ENCODE measurements around the gene ATP1A2. TPM values are rescaled to one million over a fixed set of nuclear protein-coding genes. Genes with fewer than 3 reads are reported as not detected.

Gene ATP1A2
- total RNA-seq, 1 experiment from 2014 or later, result 23.2 TPM

DNA sequence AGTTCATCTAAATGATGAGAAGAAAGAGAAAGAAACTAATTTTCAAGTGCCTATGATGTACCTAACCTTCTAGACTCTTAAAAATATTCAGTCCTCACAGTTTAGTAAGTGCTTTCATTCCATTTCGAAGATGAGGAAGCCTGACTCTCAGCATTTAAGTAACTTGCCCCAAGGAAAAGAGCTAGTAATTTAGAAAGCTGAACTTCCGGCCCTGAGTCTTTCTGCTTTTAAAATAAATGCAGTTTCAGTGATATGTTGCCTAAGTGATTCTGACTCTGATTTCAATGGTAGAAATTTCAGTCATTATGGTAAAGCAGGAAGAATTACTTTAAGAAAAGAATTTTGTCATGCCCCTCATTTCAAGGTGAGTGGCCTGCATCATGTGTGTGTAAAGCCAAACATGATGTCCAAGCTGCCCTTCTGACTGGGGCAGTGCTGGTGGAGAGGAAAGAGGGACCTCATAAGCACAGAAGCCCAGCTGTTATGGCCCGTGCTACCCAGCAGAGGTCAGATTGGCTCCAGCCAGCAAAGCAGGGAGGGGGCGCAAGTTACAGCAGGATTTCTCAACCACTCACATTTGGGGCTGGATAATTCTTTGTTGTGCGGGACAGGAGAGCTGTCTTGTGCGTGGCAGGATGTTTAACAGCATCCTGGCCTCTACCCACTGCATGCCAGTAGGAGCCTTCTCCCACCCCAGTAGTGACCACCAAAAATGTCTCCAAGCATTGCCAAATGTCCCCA lies 46.6 kb downstream of the ATP1A2 start:
- Mint-ChIP-seq H3K9me3 (no peaks in the 10 kb centered on the region), H3K27ac (no peak overlapping the region), H3K4me1 (peaks cover 20% of the 10 kb centered on the region), H3K27me3 (ENCODE audit: low read depth) (peaks cover 14% of the 10 kb centered on the region), H3K36me3 (no peaks in the 10 kb centered on the region), H3K4me3 (no peak overlapping the region)
- ChIA-PET POLR2A (interaction anchor here (0.8 kb wide), 2 partner anchors 11 to 31 kb away, joined by 4 to 5 read pairs; no protein-coding TSS in a partner anchor), CTCF (interaction anchor here (0.5 to 3.1 kb wide), 43 partner anchors 9 to 315 kb away, joined by 3 to 64 read pairs (median 6); partner anchors contain the start of genes ATP1A4, CASQ1, DCAF8 and IGSF8)
- peak; percentile 78 for DNase-seq (ENCODE audit: low spot score)
- no peak for TF ChIP-seq ELF4 (CRISPR knock-in tag; IDR thresholded peaks at IDR 0.05; ENCODE audit: low read depth)
- TF ChIP-seq CBFB (CRISPR knock-in tag; IDR thresholded peaks at IDR 0.05; ENCODE audit: low read depth), result no peak
- TF ChIP-seq, protein P1, sequence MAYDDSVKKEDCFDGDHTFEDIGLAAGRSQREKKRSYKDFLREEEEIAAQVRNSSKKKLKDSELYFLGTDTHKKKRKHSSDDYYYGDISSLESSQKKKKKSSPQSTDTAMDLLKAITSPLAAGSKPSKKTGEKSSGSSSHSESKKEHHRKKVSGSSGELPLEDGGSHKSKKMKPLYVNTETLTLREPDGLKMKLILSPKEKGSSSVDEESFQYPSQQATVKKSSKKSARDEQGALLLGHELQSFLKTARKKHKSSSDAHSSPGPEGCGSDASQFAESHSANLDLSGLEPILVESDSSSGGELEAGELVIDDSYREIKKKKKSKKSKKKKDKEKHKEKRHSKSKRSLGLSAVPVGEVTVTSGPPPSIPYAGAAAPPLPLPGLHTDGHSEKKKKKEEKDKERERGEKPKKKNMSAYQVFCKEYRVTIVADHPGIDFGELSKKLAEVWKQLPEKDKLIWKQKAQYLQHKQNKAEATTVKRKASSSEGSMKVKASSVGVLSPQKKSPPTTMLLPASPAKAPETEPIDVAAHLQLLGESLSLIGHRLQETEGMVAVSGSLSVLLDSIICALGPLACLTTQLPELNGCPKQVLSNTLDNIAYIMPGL (CRISPR knock-in tag; IDR thresholded peaks at IDR 0.05), result 0 out of 2 replicates have a peak, but pooled peaks have one; percentile 31
- TF ChIP-seq, protein P2, sequence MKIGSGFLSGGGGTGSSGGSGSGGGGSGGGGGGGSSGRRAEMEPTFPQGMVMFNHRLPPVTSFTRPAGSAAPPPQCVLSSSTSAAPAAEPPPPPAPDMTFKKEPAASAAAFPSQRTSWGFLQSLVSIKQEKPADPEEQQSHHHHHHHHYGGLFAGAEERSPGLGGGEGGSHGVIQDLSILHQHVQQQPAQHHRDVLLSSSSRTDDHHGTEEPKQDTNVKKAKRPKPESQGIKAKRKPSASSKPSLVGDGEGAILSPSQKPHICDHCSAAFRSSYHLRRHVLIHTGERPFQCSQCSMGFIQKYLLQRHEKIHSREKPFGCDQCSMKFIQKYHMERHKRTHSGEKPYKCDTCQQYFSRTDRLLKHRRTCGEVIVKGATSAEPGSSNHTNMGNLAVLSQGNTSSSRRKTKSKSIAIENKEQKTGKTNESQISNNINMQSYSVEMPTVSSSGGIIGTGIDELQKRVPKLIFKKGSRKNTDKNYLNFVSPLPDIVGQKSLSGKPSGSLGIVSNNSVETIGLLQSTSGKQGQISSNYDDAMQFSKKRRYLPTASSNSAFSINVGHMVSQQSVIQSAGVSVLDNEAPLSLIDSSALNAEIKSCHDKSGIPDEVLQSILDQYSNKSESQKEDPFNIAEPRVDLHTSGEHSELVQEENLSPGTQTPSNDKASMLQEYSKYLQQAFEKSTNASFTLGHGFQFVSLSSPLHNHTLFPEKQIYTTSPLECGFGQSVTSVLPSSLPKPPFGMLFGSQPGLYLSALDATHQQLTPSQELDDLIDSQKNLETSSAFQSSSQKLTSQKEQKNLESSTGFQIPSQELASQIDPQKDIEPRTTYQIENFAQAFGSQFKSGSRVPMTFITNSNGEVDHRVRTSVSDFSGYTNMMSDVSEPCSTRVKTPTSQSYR (CRISPR knock-in tag; IDR thresholded peaks at IDR 0.05), result 0 out of 2 replicates have a peak, but pooled peaks have one; percentile 48
- TF ChIP-seq, protein P3, sequence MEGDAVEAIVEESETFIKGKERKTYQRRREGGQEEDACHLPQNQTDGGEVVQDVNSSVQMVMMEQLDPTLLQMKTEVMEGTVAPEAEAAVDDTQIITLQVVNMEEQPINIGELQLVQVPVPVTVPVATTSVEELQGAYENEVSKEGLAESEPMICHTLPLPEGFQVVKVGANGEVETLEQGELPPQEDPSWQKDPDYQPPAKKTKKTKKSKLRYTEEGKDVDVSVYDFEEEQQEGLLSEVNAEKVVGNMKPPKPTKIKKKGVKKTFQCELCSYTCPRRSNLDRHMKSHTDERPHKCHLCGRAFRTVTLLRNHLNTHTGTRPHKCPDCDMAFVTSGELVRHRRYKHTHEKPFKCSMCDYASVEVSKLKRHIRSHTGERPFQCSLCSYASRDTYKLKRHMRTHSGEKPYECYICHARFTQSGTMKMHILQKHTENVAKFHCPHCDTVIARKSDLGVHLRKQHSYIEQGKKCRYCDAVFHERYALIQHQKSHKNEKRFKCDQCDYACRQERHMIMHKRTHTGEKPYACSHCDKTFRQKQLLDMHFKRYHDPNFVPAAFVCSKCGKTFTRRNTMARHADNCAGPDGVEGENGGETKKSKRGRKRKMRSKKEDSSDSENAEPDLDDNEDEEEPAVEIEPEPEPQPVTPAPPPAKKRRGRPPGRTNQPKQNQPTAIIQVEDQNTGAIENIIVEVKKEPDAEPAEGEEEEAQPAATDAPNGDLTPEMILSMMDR (IDR thresholded peaks at IDR 0.05), result peak; percentile 59
- peak; percentile 61; the same call in 1 of the 2 replicates for TF ChIP-seq ZNF121 (CRISPR knock-in tag; IDR thresholded peaks at IDR 0.05)
- no peak for TF ChIP-seq TEAD4 (CRISPR knock-in tag; IDR thresholded peaks at IDR 0.05)
- TF ChIP-seq ZNF317 (CRISPR knock-in tag; IDR thresholded peaks at IDR 0.05; ENCODE audit: borderline replicate concordance, low read depth), result no peak
- peak; percentile 98 for ATAC-seq

DNA sequence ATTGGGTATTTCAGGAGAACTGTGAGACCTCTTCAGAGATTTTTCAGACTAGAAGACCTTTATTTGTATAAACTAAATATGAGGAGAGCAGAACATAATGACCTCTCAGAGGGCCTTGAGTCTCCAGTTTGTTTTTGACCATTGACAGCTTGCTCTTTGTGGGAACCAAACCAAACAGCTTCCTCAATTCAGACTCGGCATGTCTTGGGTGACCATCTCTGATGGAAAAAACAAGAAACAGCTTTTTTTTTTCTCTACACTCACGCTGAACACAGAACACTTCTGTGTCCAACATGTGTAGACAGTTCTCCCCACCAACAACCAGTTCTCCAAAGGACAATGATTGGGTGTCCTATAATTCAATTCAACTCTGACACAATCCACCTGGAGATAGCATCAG lies 47.4 kb downstream of the ATP1A2 start:
- CTCF ChIA-PET, result interaction anchor here (0.5 to 3.1 kb wide), 36 partner anchors 9 to 213 kb away, joined by 3 to 64 read pairs (median 6); partner anchors contain the start of genes ATP1A4, CASQ1, DCAF8 and IGSF8

DNA sequence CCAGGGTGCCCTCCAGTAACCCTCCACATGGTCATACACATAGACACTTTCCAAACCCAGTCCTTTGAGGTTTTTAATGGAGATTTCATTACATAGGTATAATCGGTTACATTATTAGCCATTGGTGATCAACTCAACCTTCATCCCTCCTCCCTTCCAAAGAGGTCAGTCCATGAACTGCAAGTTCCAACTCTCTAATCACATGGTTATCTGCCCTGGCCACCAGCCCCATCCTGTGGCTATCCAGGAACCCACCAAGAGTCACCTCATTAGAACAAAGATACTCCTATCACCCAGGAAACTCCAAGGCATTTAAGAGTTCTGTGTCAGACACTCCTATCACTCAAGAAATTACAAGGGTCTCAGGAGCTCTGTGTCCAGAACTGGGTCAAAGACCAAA lies 48.1 kb downstream of the ATP1A2 start:
- ATAC-seq (no peak), DNase-seq (ENCODE audit: low spot score) (no peak)
- Mint-ChIP-seq H3K4me3 (no peak overlapping the region), H3K27me3 (ENCODE audit: low read depth) (peaks cover 14% of the 10 kb centered on the region), H3K27ac (no peak overlapping the region), H3K4me1 (peaks cover 31% of the 10 kb centered on the region), H3K9me3 (no peaks in the 10 kb centered on the region), H3K36me3 (no peaks in the 10 kb centered on the region)
- ChIA-PET CTCF (interaction anchor here (1.6 kb wide), 1 partner anchor 42 kb away, joined by 4 read pairs; no protein-coding TSS in a partner anchor), POLR2A (no interaction called here)
- TF ChIP-seq, protein P4, sequence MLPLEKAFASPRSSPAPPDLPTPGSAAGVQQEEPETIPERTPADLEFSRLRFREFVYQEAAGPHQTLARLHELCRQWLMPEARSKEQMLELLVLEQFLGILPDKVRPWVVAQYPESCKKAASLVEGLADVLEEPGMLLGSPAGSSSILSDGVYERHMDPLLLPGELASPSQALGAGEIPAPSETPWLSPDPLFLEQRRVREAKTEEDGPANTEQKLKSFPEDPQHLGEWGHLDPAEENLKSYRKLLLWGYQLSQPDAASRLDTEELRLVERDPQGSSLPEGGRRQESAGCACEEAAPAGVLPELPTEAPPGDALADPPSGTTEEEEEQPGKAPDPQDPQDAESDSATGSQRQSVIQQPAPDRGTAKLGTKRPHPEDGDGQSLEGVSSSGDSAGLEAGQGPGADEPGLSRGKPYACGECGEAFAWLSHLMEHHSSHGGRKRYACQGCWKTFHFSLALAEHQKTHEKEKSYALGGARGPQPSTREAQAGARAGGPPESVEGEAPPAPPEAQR (CRISPR knock-in tag; IDR thresholded peaks at IDR 0.05), result no peak
- TF ChIP-seq, protein P5, sequence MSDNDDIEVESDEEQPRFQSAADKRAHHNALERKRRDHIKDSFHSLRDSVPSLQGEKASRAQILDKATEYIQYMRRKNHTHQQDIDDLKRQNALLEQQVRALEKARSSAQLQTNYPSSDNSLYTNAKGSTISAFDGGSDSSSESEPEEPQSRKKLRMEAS (CRISPR knock-in tag; IDR thresholded peaks at IDR 0.05), result no peak
- TF ChIP-seq, protein P2 (CRISPR knock-in tag; IDR thresholded peaks at IDR 0.05), result no peak
- TF ChIP-seq, protein P6, sequence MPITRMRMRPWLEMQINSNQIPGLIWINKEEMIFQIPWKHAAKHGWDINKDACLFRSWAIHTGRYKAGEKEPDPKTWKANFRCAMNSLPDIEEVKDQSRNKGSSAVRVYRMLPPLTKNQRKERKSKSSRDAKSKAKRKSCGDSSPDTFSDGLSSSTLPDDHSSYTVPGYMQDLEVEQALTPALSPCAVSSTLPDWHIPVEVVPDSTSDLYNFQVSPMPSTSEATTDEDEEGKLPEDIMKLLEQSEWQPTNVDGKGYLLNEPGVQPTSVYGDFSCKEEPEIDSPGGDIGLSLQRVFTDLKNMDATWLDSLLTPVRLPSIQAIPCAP (CRISPR knock-in tag; IDR thresholded peaks at IDR 0.05), result no peak

More for the DNA sequence above, 47.4 kb downstream of the ATP1A2 start:
- H3K9me3 Mint-ChIP-seq, result no peaks in the 10 kb centered on the region
- no peak overlapping the region for H3K27ac Mint-ChIP-seq
- TF ChIP-seq, protein P3 (IDR thresholded peaks at IDR 0.05), result no peak
- no peak for TF ChIP-seq SOX15 (CRISPR knock-in tag; IDR thresholded peaks at IDR 0.05)
- no peaks in the 10 kb centered on the region for H3K36me3 Mint-ChIP-seq
- no peak overlapping the region for H3K4me3 Mint-ChIP-seq
- DNase-seq (ENCODE audit: low spot score) (no peak), ATAC-seq (no peak)
- peaks cover 14% of the 10 kb centered on the region for H3K27me3 Mint-ChIP-seq (ENCODE audit: low read depth)
- peaks cover 28% of the 10 kb centered on the region for H3K4me1 Mint-ChIP-seq
- POLR2A ChIA-PET, result interaction anchor here (0.8 kb wide), 1 partner anchor 30 kb away, joined by 4 read pairs; no protein-coding TSS in a partner anchor

All from WTC11 (cell line).